ENCODE measurements around the gene BMP8A. TPM values are rescaled to one million over a fixed set of nuclear protein-coding genes. Genes with fewer than 3 reads are reported as not detected.
A peak's percentile ranks its signal among the peaks of the same experiment; 100 is the strongest.

BMP8A gene, protein sequence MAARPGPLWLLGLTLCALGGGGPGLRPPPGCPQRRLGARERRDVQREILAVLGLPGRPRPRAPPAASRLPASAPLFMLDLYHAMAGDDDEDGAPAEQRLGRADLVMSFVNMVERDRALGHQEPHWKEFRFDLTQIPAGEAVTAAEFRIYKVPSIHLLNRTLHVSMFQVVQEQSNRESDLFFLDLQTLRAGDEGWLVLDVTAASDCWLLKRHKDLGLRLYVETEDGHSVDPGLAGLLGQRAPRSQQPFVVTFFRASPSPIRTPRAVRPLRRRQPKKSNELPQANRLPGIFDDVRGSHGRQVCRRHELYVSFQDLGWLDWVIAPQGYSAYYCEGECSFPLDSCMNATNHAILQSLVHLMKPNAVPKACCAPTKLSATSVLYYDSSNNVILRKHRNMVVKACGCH
- 0.12 TPM in 1 of 2 replicates, not detected in the other for total RNA-seq (ENCODE audit: low replicate concordance)

DNA sequence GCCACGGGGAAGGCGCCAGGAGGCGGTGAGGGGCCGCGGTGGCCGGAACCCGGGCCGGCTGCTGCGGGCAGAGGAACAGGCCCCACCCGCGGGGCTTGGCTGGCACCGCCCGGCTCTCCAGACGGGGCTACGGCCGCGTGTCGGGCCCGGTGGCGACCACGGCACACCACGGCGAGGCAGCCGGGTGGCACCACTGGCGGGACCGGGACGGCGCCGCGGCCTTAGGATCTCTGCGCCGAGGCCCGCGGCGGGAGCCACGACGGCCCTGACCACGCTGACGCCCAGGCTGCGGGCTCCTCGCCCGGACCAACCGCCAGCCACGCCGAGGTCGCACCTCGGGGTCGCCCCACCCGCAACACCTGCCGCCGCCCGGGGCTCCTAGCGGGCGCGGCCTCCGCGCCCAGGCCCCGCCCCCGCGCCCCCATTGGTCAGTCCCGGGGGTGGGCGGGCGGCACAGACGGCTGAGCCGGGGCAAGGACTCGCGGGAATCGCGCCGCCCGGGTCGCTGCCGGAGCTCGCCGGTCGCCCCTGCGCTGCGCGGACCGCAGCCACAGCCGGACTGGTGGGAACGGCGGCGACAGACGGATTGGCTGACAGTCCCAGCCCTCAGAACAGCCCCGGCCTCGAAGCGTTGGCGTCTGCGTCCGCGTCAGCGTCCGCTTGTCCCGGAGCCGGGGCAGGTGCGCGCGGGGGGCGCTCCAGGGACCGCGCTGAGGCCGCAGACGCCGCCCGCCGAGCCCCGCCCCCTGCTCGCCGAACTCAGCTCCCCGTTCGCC, at the start of gene BMP8A:
TSS of gene BMP8A (plus strand) at position 491 of the 776 bp plus-strand sequence. CDS start 356 bp downstream, outside the sequence.
- DNase-seq (ENCODE audit: low spot score) = peak; percentile 87
- peak within 1 kb of the TSS; percentile 50 for H3K4me3 ChIP-seq
- peak within 1 kb of the TSS; percentile 96 for H2AFZ ChIP-seq (replicated peaks)
- TF ChIP-seq EZH2phosphoT487 (IDR thresholded peaks at IDR 0.05) (peak; percentile 75), EZH2 (IDR thresholded peaks at IDR 0.05) (peak; percentile 84), CTCF (IDR thresholded peaks at IDR 0.05) (no peak)
- peak within 1 kb of the TSS; percentile 74 for H3K4me2 ChIP-seq
- no peaks in the 10 kb centered on the region for H3K9me3 Mint-ChIP-seq
- no peak within 1 kb of the TSS for H3K27ac ChIP-seq
- H3K4me1 ChIP-seq = no peaks in the 10 kb centered on the region
- H3K36me3 Mint-ChIP-seq = peaks cover 5% of the 10 kb centered on the region
- no peak within 1 kb of the TSS for H3K27ac Mint-ChIP-seq
- peaks cover 7% of the 10 kb centered on the region for H3K36me3 ChIP-seq
- H3K9ac ChIP-seq = no peak within 1 kb of the TSS
- peaks cover 70% of the 10 kb centered on the region for H3K27me3 ChIP-seq
- peak within 1 kb of the TSS; percentile 76 for H3K4me3 Mint-ChIP-seq
- no peaks in the 10 kb centered on the region for H3K9me3 ChIP-seq (ENCODE audit: low read depth)
- peaks cover 39% of the 10 kb centered on the region for H3K27me3 Mint-ChIP-seq (ENCODE audit: insufficient read depth, low read depth)
- H3F3A ChIP-seq (ENCODE audit: low read depth) = peaks cover 39% of the 10 kb centered on the region
- no peaks in the 10 kb centered on the region for H3K4me1 Mint-ChIP-seq
- H4K20me1 ChIP-seq (ENCODE audit: low read depth) = peaks cover 25% of the 10 kb centered on the region
- H3K79me2 ChIP-seq (ENCODE audit: low read depth) = no peaks in the 10 kb centered on the region

GRCh38 chr1:39441797-39442196, 49.6 kb upstream of the BMP8A start:
- H3K9me3 Mint-ChIP-seq = no peaks in the 10 kb centered on the region
- Histone ChIP-seq H3K27ac (no peak overlapping the region), H2AFZ (replicated peaks) (no peak overlapping the region), H3K36me3 (peaks cover 75% of the 10 kb centered on the region), H3K4me3 (no peak overlapping the region), H3K4me1 (no peaks in the 10 kb centered on the region), H3K27me3 (no peaks in the 10 kb centered on the region), H3F3A (ENCODE audit: low read depth) (peaks cover 9% of the 10 kb centered on the region), H3K4me2 (no peak overlapping the region), H3K79me2 (ENCODE audit: low read depth) (no peaks in the 10 kb centered on the region), H4K20me1 (ENCODE audit: low read depth) (peaks cover 5% of the 10 kb centered on the region), H3K9ac (no peak overlapping the region), H3K9me3 (ENCODE audit: low read depth) (no peaks in the 10 kb centered on the region)
- no peak for TF ChIP-seq EZH2 (IDR thresholded peaks at IDR 0.05)
- no peak for TF ChIP-seq CTCF (IDR thresholded peaks at IDR 0.05)
- TF ChIP-seq EZH2phosphoT487 (IDR thresholded peaks at IDR 0.05) = no peak
- no peak for DNase-seq (ENCODE audit: low spot score)
- H3K27me3 Mint-ChIP-seq (ENCODE audit: insufficient read depth, low read depth) = no peaks in the 10 kb centered on the region
- peaks cover 54% of the 10 kb centered on the region for H3K36me3 Mint-ChIP-seq
- H3K27ac Mint-ChIP-seq = no peak overlapping the region
- H3K4me3 Mint-ChIP-seq = no peak overlapping the region
- no peaks in the 10 kb centered on the region for H3K4me1 Mint-ChIP-seq

GRCh38 chr1:39445573-39445972, 45.9 kb upstream of the BMP8A start:
- no peak overlapping the region for H3K4me2 ChIP-seq
- no peak overlapping the region for H3K27ac ChIP-seq
- H3K4me3 Mint-ChIP-seq = no peak overlapping the region
- TF ChIP-seq EZH2phosphoT487 (IDR thresholded peaks at IDR 0.05) (no peak), EZH2 (IDR thresholded peaks at IDR 0.05) (no peak), CTCF (IDR thresholded peaks at IDR 0.05) (no peak)
- H3F3A ChIP-seq (ENCODE audit: low read depth) = peaks cover 14% of the 10 kb centered on the region
- H3K9ac ChIP-seq = no peak overlapping the region
- no peaks in the 10 kb centered on the region for H3K27me3 Mint-ChIP-seq (ENCODE audit: insufficient read depth, low read depth)
- H3K27ac Mint-ChIP-seq = no peak overlapping the region
- no peaks in the 10 kb centered on the region for H3K79me2 ChIP-seq (ENCODE audit: low read depth)
- H3K4me1 ChIP-seq = no peaks in the 10 kb centered on the region
- no peaks in the 10 kb centered on the region for H3K4me1 Mint-ChIP-seq
- H3K27me3 ChIP-seq = no peaks in the 10 kb centered on the region
- H3K36me3 ChIP-seq = peaks cover 74% of the 10 kb centered on the region
- H3K36me3 Mint-ChIP-seq = peaks cover 55% of the 10 kb centered on the region
- no peak overlapping the region for H3K4me3 ChIP-seq
- no peaks in the 10 kb centered on the region for H3K9me3 ChIP-seq (ENCODE audit: low read depth)
- H4K20me1 ChIP-seq (ENCODE audit: low read depth) = peaks cover 5% of the 10 kb centered on the region
- no peak for DNase-seq (ENCODE audit: low spot score)
- H2AFZ ChIP-seq (replicated peaks) = no peak overlapping the region
- H3K9me3 Mint-ChIP-seq = no peaks in the 10 kb centered on the region
